GM21367 (cell line): ENCODE results near the gene TNFSF11.
"Not testable (repeated sequence)": the region's sequence is repeated elsewhere in the genome, so short reads cannot be mapped to it uniquely, and the experiment has no call there.

ENCODE experiments used
- ATAC-seq: cut with Tn5 transposase; IDR thresholded peaks from one replicate; pipeline ENCODE4 v1.9.1; 2021; ENCODE audit not compliant: unreplicated experiment

The TNFSF11 gene

GRCh38 chr13:42559573-42560218 lies 14.3 kb upstream of the TNFSF11 start:
- not testable (repeated sequence) for ATAC-seq

GRCh38 chr13:42560320-42560719 lies 13.6 kb upstream of the TNFSF11 start:
- not testable (repeated sequence) for ATAC-seq

GRCh38 chr13:42561752-42562467 lies 12.0 kb upstream of the TNFSF11 start:
- ATAC-seq, result no peak

- no peak for ATAC-seq
These were observed 6.0 kb upstream of the TNFSF11 start for GRCh38 chr13:42567906-42568305.

GRCh38 chr13:42569576-42570344 lies 4.2 kb upstream of the TNFSF11 start:
- no peak for ATAC-seq

- ATAC-seq, result no peak
These were observed 2.1 kb upstream of the TNFSF11 start for GRCh38 chr13:42571895-42572294.

GRCh38 chr13:42574435-42575311 lies 721 bp downstream of the TNFSF11 start:
- ATAC-seq, result peak; percentile 61

- no peak for ATAC-seq
These were observed 2.0 kb downstream of the TNFSF11 start for GRCh38 chr13:42575938-42576337.

- no peak for ATAC-seq
These were observed 3.6 kb downstream of the TNFSF11 start for GRCh38 chr13:42577538-42577937.

- no peak for ATAC-seq
These were observed 6.7 kb downstream of the TNFSF11 start for GRCh38 chr13:42580644-42581043.

GRCh38 chr13:42581427-42581826 lies 7.5 kb downstream of the TNFSF11 start:
- ATAC-seq, result no peak

- ATAC-seq, result no peak
These were observed 17.6 kb downstream of the TNFSF11 start for GRCh38 chr13:42591602-42592001.

GRCh38 chr13:42592915-42593900 lies 19.3 kb downstream of the TNFSF11 start:
- no peak for ATAC-seq

GRCh38 chr13:42594481-42595252 lies 20.7 kb downstream of the TNFSF11 start:
- ATAC-seq, result no peak

GRCh38 chr13:42595253-42595571 lies 21.3 kb downstream of the TNFSF11 start:
- no peak for ATAC-seq

- ATAC-seq, result no peak
These were observed 23.6 kb downstream of the TNFSF11 start for GRCh38 chr13:42597505-42597904.

- no peak for ATAC-seq
These were observed 27.0 kb downstream of the TNFSF11 start for GRCh38 chr13:42600943-42601342.

- ATAC-seq, result peak; percentile 68
These were observed 29.0 kb downstream of the TNFSF11 start for GRCh38 chr13:42602906-42603305.

GRCh38 chr13:42603571-42603970 lies 29.6 kb downstream of the TNFSF11 start:
- ATAC-seq, result no peak
